H1 (cell line): ENCODE data around the gene RTL5. TPM values are rescaled to one million over a fixed set of nuclear protein-coding genes. Genes with fewer than 3 reads are reported as not detected.

Source experiments
- CTCF ChIA-PET: fragments of 300-600 bp; sonication (Branson Sonifier 250); formaldehyde crosslinking; loops from one replicate; lab custom pipeline; 2021; ENCODE audit not compliant: partially characterized antibody; lab: Charles Lee
- POLR2A ChIA-PET: fragments of 300-600 bp; sonication (Branson Sonifier 250); formaldehyde crosslinking; loops from one replicate; lab custom pipeline; 2021; ENCODE audit warnings: inconsistent platforms; ENCODE audit not compliant: partially characterized antibody; lab: Charles Lee
- DNase-seq, 2 experiments: peaks; one replicate each; pipeline versions ENCODE4 v3.0.0 to v3.0.0-alpha.2; 2010 to 2022; ENCODE audit warnings: low spot score in 2 of 2, low read depth in 1 of 2, mixed read lengths in 1 of 2
- FAIRE-seq: peaks from 2 replicates; lab custom pipeline; 2011; peaks lifted over from hg19 to GRCh38; lab: Jason Lieb, UNC
- H2AFZ ChIP-seq: 2 replicates; pipeline ENCODE4 v1.8.1; 2012; ENCODE audit warnings: low read length, inconsistent platforms
- H2AK5ac ChIP-seq: 2 replicates; pipeline ENCODE4 v1.6.1; 2013; ENCODE audit warnings: low read depth, low read length
- H2BK120ac ChIP-seq: replicated peaks from 2 replicates; pipeline ENCODE3; 2013; ENCODE audit warnings: low read depth, low read length, inconsistent platforms
- H2BK12ac ChIP-seq: 2 replicates; pipeline ENCODE4 v1.6.1; 2013; ENCODE audit warnings: low read depth, low read length
- H2BK15ac ChIP-seq: 2 replicates; pipeline ENCODE4 v1.6.1; 2013; ENCODE audit warnings: low read length
- H2BK20ac ChIP-seq: 2 replicates; pipeline ENCODE4 v1.6.1; 2013; ENCODE audit warnings: low read length
- H2BK5ac ChIP-seq: 2 replicates; pipeline ENCODE4 v1.6.1; 2013; ENCODE audit warnings: low read depth, low read length
- H3K14ac ChIP-seq: 2 replicates; pipeline ENCODE4 v1.6.1; 2013; ENCODE audit warnings: inconsistent platforms; ENCODE audit not compliant: insufficient read length
- H3K18ac ChIP-seq: 2 replicates; pipeline ENCODE4 v1.6.1; 2013; ENCODE audit warnings: low read length; ENCODE audit errors: extremely low read depth
- H3K23ac ChIP-seq: 2 replicates; pipeline ENCODE4 v1.6.1; 2013; ENCODE audit warnings: inconsistent platforms; ENCODE audit not compliant: insufficient read length
- H3K23me2 ChIP-seq: 2 replicates; pipeline ENCODE4 v1.6.1; 2013; ENCODE audit warnings: low read depth, low read length
- H3K27ac ChIP-seq: 2 replicates; pipeline ENCODE4 v1.6.1; 2011; ENCODE audit warnings: low read depth, low read length, inconsistent platforms
- H3K27me3 ChIP-seq, 4 experiments: replicated peaks in 1 of 4; 1 replicate in 1 of 4; 2 replicates in 3 of 4; pipeline versions ENCODE4 v1.6.1 to v1.8.1; 2011 to 2013; ENCODE audit warnings: low read length in 3 of 4, mild to moderate bottlenecking in 3 of 4, inconsistent platforms in 2 of 4, mixed read lengths in 2 of 4, moderate library complexity in 1 of 4; ENCODE audit not compliant: control insufficient read depth in 3 of 4, insufficient read depth in 3 of 4; ENCODE audit errors: extremely low read depth in 1 of 4
- H3K36me3 ChIP-seq, 4 experiments: 2 replicates each; pipeline versions ENCODE4 v1.6.1 to v1.8.1; 2011 to 2013; ENCODE audit warnings: mild to moderate bottlenecking in 4 of 4, low read length in 3 of 4, moderate library complexity in 2 of 4, control low read depth in 1 of 4, inconsistent platforms in 1 of 4; ENCODE audit not compliant: insufficient read depth in 4 of 4, control insufficient read depth in 2 of 4
- H3K4ac ChIP-seq: replicated peaks from 2 replicates; pipeline ENCODE3; 2013; ENCODE audit warnings: low read length, low read depth, mixed read lengths, inconsistent platforms; ENCODE audit not compliant: insufficient read length
- H3K4me1 ChIP-seq, 4 experiments: replicated peaks in 1 of 4; 1 replicate in 1 of 4; 2 replicates in 3 of 4; pipeline versions ENCODE4 v1.6.1 to v1.8.1; 2011 to 2013; ENCODE audit warnings: low read length in 3 of 4, inconsistent platforms in 2 of 4, mixed read lengths in 1 of 4; ENCODE audit not compliant: insufficient read depth in 4 of 4, control insufficient read depth in 3 of 4
- H3K4me2 ChIP-seq, 2 experiments: 2 replicates each; pipeline versions ENCODE4 v1.6.1 to v1.8.1; 2011 to 2013; ENCODE audit warnings: low read depth in 2 of 2, low read length in 2 of 2, control low read depth in 1 of 2, inconsistent platforms in 1 of 2, mild to moderate bottlenecking in 1 of 2; ENCODE audit not compliant: insufficient read depth in 1 of 2
- H3K4me3 ChIP-seq, 4 experiments: fragments of 200-600, 300-600 bp in 1 of 4; sonication (generic), shearing (Covaris generic), sonication (Bioruptor Twin) in 1 of 4; 2 replicates each; pipeline versions ENCODE4 v1.5.1 to v1.8.1; 2011 to 2016; ENCODE audit warnings: low read length in 4 of 4, low read depth in 3 of 4, control low read depth in 2 of 4, inconsistent platforms in 2 of 4, mild to moderate bottlenecking in 2 of 4, mixed read lengths in 1 of 4, moderate library complexity in 1 of 4; ENCODE audit not compliant: insufficient read depth in 2 of 4; ENCODE audit errors: extremely low read depth in 1 of 4
- H3K56ac ChIP-seq: replicated peaks from 2 replicates; pipeline ENCODE3; 2013; ENCODE audit warnings: low read depth, mild to moderate bottlenecking, mixed read lengths, low read length, inconsistent platforms; ENCODE audit not compliant: insufficient read length
- H3K79me1 ChIP-seq: 2 replicates; pipeline ENCODE4 v1.6.1; 2013; ENCODE audit warnings: low read depth, low read length, control low read depth
- H3K79me2 ChIP-seq, 2 experiments: 2 replicates each; pipeline versions ENCODE4 v1.6.1 to v1.8.1; 2012 to 2013; ENCODE audit warnings: low read length in 2 of 2, mild to moderate bottlenecking in 2 of 2, inconsistent platforms in 1 of 2; ENCODE audit not compliant: insufficient read depth in 2 of 2, control insufficient read depth in 1 of 2
- H3K9ac ChIP-seq, 4 experiments: replicated peaks in 1 of 4; 1 replicate in 1 of 4; 2 replicates in 3 of 4; pipeline versions ENCODE4 v1.6.1 to v1.8.1; 2011 to 2013; ENCODE audit warnings: low read depth in 3 of 4, low read length in 3 of 4, control low read depth in 2 of 4, mild to moderate bottlenecking in 2 of 4, moderate library complexity in 2 of 4, inconsistent platforms in 1 of 4; ENCODE audit errors: extremely low read depth in 1 of 4
- H3K9me3 ChIP-seq, 2 experiments: 2 replicates each; pipeline versions ENCODE4 v1.6.1 to v1.8.1; 2012 to 2013; ENCODE audit warnings: mild to moderate bottlenecking in 2 of 2, moderate library complexity in 2 of 2, control low read depth in 1 of 2, inconsistent platforms in 1 of 2, low read depth in 1 of 2, low read length in 1 of 2, mixed read lengths in 1 of 2; ENCODE audit not compliant: insufficient read depth in 2 of 2
- H4K20me1 ChIP-seq, 2 experiments: replicated peaks in 1 of 2; 2 replicates each; pipeline versions ENCODE3 to v1.8.1; 2011 to 2013; ENCODE audit warnings: inconsistent platforms in 2 of 2, low read length in 2 of 2, mild to moderate bottlenecking in 1 of 2; ENCODE audit not compliant: insufficient read depth in 2 of 2, control insufficient read depth in 1 of 2
- H4K5ac ChIP-seq: 2 replicates; pipeline ENCODE4 v1.6.1; 2013; ENCODE audit warnings: low read length, low read depth, mixed read lengths, inconsistent platforms; ENCODE audit not compliant: insufficient read length
- H4K8ac ChIP-seq: 2 replicates; pipeline ENCODE4 v1.8.0; 2013; ENCODE audit warnings: mild to moderate bottlenecking, moderate library complexity, low read length, inconsistent platforms; ENCODE audit not compliant: insufficient read depth; ENCODE audit errors: extremely low read depth
- H4K91ac ChIP-seq: replicated peaks from 2 replicates; pipeline ENCODE3; 2013; ENCODE audit warnings: low read length, mixed read lengths, inconsistent platforms; ENCODE audit not compliant: insufficient read length
- BCL11A ChIP-seq, 2 experiments: IDR thresholded peaks; one replicate each; pipeline ENCODE4 v1.6.1; 2011; ENCODE audit warnings: low read depth in 2 of 2, low read length in 2 of 2, mild to moderate bottlenecking in 2 of 2
- KDM1A ChIP-seq: fragments of 200-600, 300-600 bp; sonication (generic); IDR thresholded peaks from 2 replicates; pipeline ENCODE4 v1.7.1; 2016; ENCODE audit warnings: mild to moderate bottlenecking, low read length, borderline replicate concordance
- SP2 ChIP-seq: IDR thresholded peaks from 2 replicates; pipeline ENCODE4 v1.6.1; 2012; ENCODE audit warnings: mild to moderate bottlenecking, low read length, inconsistent platforms
- TAF1 ChIP-seq: IDR thresholded peaks from 2 replicates; pipeline ENCODE4 v1.6.1; 2011; ENCODE audit warnings: mild to moderate bottlenecking, low read depth, low read length
- TEAD4 ChIP-seq: IDR thresholded peaks from 2 replicates; pipeline ENCODE4 v1.6.1; 2012; ENCODE audit warnings: low read depth, low read length, inconsistent platforms, mixed read lengths
- YY1 ChIP-seq: IDR thresholded peaks from 2 replicates; pipeline ENCODE4 v1.6.1; 2011; ENCODE audit warnings: low read depth, mild to moderate bottlenecking, low read length
- ZNF274 ChIP-seq: IDR thresholded peaks from 2 replicates; pipeline ENCODE4 v1.7.0; 2012; ENCODE audit warnings: low read length, borderline replicate concordance; ENCODE audit errors: extremely low read depth
- WGBS, 2 experiments: shearing (Covaris generic) in 1 of 2; methylation state at CpG; one replicate each; pipeline versions ENCODE4 v1.1.6 to v1.1.7; 2013 to 2015; ENCODE audit warnings: low lambda C conversion rate in 2 of 2, mixed read lengths in 2 of 2, inconsistent platforms in 1 of 2, low coverage in 1 of 2, missing lambda C conversion rate in 1 of 2; ENCODE audit not compliant: insufficient replicate concordance in 2 of 2, insufficient coverage in 1 of 2, insufficient read length in 1 of 2; ENCODE audit errors: extremely low coverage in 1 of 2, missing lambda C conversion rate in 1 of 2; 5-methylcytosine and 5-hydroxymethylcytosine counted together
- polyA plus RNA-seq, 7 experiments: library from polyadenylated mRNA; depleted of rRNA in 3 of 7; stranded (reverse) in 5 of 7; unstranded in 2 of 7; fragments of >200 nt in 5 of 7; fragments of 200-250 nt in 2 of 7; gene quantifications; 1 replicate in 5 of 7; 2 replicates in 1 of 7; 4 replicates in 1 of 7; pipeline versions ENCODE4 v1.2.1 to v1.2.3, GENCODE V29; 2011 to 2013; ENCODE audit warnings: missing spikeins in 2 of 7, mixed read lengths in 2 of 7
- total RNA-seq: library from RNA; stranded (reverse); fragmentation: NEBNext Ultra II Directional; extraction: Animal tissue kit (Norgen Biotek cat#: 25700); gene quantifications from 2 replicates; pipeline ENCODE4 v1.2.1, GENCODE V29; 2021

Gene RTL5
- total and polyA plus RNA-seq, 2 of the 8 experiments (the other 6 are each of a cell fraction or from before 2014, with no cell fraction given): 0.57 to 1.9 TPM

GRCh38 chrX:72108666-72109065 lies 23.0 kb downstream of the RTL5 start:
- no peak overlapping the region for H2BK120ac ChIP-seq
- FAIRE-seq: no peak
- POLR2A ChIA-PET: no interaction called here
- TF ChIP-seq TEAD4: no peak
- TF ChIP-seq YY1: no peak
- no peak for TF ChIP-seq KDM1A
- no peak for TF ChIP-seq SP2
- TF ChIP-seq ZNF274: no peak
- no peak for TF ChIP-seq BCL11A (IDR thresholded peaks at IDR 0.05; ENCODE audit: low read depth in 2 of 2, low read length in 2 of 2)
- TF ChIP-seq TAF1: no peak

More at GRCh38 chrX:72108666-72109065, 23.0 kb downstream of the RTL5 start:
- H3K27me3 ChIP-seq: no peaks in the 10 kb centered on the region
- no peak overlapping the region for H4K5ac ChIP-seq
- no peak overlapping the region for H3K18ac ChIP-seq
- no peak overlapping the region for H4K8ac ChIP-seq
- no peak overlapping the region for H2BK15ac ChIP-seq
- H3K23ac ChIP-seq: no peak overlapping the region
- H3K9me3 ChIP-seq: no peaks in the 10 kb centered on the region
- no peak overlapping the region for H3K4ac ChIP-seq
- no peak overlapping the region for H3K4me2 ChIP-seq
- H4K91ac ChIP-seq: no peak overlapping the region
- no peak overlapping the region for H2BK5ac ChIP-seq
- no peak overlapping the region for H2BK20ac ChIP-seq
- H2AK5ac ChIP-seq: no peak overlapping the region
- H3K56ac ChIP-seq: no peak overlapping the region
- no peak overlapping the region for H3K14ac ChIP-seq
- H3K4me3 ChIP-seq: no peak overlapping the region
- H4K20me1 ChIP-seq: no peaks in the 10 kb centered on the region
- H2AFZ ChIP-seq: no peak overlapping the region
- H3K27ac ChIP-seq: no peak overlapping the region
- no peaks in the 10 kb centered on the region for H3K79me1 ChIP-seq
- H3K79me2 ChIP-seq: no peaks in the 10 kb centered on the region
- H3K23me2 ChIP-seq: no peaks in the 10 kb centered on the region
- H3K9ac ChIP-seq: no peak overlapping the region
- no peaks in the 10 kb centered on the region for H3K36me3 ChIP-seq
- DNase-seq: no peak
- WGBS, 2 experiments: 91% methylated on average over 10 of the region's 10 CpGs; no CpG with 5 or more reads in 1 of the 2 experiments
- CTCF ChIA-PET: interaction anchor here (1.5 kb wide), 1 partner anchor 26 kb away, joined by 4 read pairs; no protein-coding TSS in a partner anchor
- peaks cover 0 to 7% (median 1%) of the 10 kb centered on the region in 4 experiments; a peak in 2 of 7 replicates for H3K4me1 ChIP-seq
- H2BK12ac ChIP-seq: no peak overlapping the region
